ENCODE data around the gene UAP1L1. TPM values are rescaled to one million over a fixed set of nuclear protein-coding genes. Genes with fewer than 3 reads are reported as not detected.
"Not testable (repeated sequence)": the region's sequence is repeated elsewhere in the genome, so short reads cannot be mapped to it uniquely, and the experiment has no call there.

Gene UAP1L1
- total RNA-seq, 1 donor from 2014 or later: 34.2 TPM

- Mint-ChIP-seq H3K4me3 (ENCODE audit: unreplicated experiment) (peak within 1 kb of the TSS; percentile 59), H3K36me3 (ENCODE audit: unreplicated experiment) (no peaks in the 10 kb centered on the region), H3K27me3 (ENCODE audit: unreplicated experiment) (no peaks in the 10 kb centered on the region), H3K27ac (ENCODE audit: unreplicated experiment) (no peak within 1 kb of the TSS), H3K4me1 (ENCODE audit: unreplicated experiment) (peaks cover 3% of the 10 kb centered on the region), H3K9me3 (ENCODE audit: unreplicated experiment) (no peaks in the 10 kb centered on the region)
- no peak for DNase-seq (ENCODE audit: extremely low spot score, unreplicated experiment)
- TF ChIP-seq CTCF (IDR thresholded peaks at IDR 0.05): no peak
Measured at GRCh38 chr9:137114613-137115393, 37.5 kb downstream of the UAP1L1 start, which contains the start of gene DPP7. TSS of gene DPP7 (minus strand) at chr9:137114733. CDS start at chr9:137114713, 20 bp downstream.

GRCh38 chr9:137115394-137116026 is 38.2 kb downstream of the UAP1L1 start:
- no peaks in the 10 kb centered on the region for H3K27me3 Mint-ChIP-seq (ENCODE audit: unreplicated experiment)
- no peaks in the 10 kb centered on the region for H3K36me3 Mint-ChIP-seq (ENCODE audit: unreplicated experiment)
- no peak for TF ChIP-seq CTCF (IDR thresholded peaks at IDR 0.05)
- no peak overlapping the region for H3K27ac Mint-ChIP-seq (ENCODE audit: unreplicated experiment)
- H3K4me1 Mint-ChIP-seq (ENCODE audit: unreplicated experiment): peaks cover 3% of the 10 kb centered on the region
- DNase-seq (ENCODE audit: extremely low spot score, unreplicated experiment): no peak
- H3K9me3 Mint-ChIP-seq (ENCODE audit: unreplicated experiment): no peaks in the 10 kb centered on the region
- no peak overlapping the region for H3K4me3 Mint-ChIP-seq (ENCODE audit: unreplicated experiment)

- H3K4me1 Mint-ChIP-seq (ENCODE audit: unreplicated experiment): peaks cover 3% of the 10 kb centered on the region
- H3K4me3 Mint-ChIP-seq (ENCODE audit: unreplicated experiment): no peak overlapping the region
- H3K9me3 Mint-ChIP-seq (ENCODE audit: unreplicated experiment): no peaks in the 10 kb centered on the region
- no peak overlapping the region for H3K27ac Mint-ChIP-seq (ENCODE audit: unreplicated experiment)
- no peaks in the 10 kb centered on the region for H3K36me3 Mint-ChIP-seq (ENCODE audit: unreplicated experiment)
- no peak for DNase-seq (ENCODE audit: extremely low spot score, unreplicated experiment)
- TF ChIP-seq CTCF (IDR thresholded peaks at IDR 0.05): no peak
- no peaks in the 10 kb centered on the region for H3K27me3 Mint-ChIP-seq (ENCODE audit: unreplicated experiment)
Measured at GRCh38 chr9:137116027-137116507, 38.8 kb downstream of the UAP1L1 start.

DNA sequence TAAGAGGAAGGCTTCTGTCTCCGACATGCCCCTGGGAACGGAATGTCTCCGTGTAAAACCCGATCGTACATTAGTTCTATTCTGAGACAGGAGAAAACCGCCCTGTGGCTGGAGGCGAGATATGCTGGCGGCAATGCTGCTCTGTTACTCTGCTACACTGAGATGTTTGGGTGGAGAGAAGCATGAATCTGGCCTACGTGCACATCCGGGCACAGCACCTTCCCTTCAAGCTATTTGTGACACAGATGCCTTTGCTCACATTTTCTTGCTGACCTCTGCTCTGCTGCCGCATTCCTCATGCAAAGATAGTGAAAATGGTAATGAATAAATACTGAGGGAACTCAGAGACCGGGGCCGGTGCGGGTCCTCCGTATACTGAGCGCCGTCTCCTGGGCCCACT is 39.4 kb downstream of the UAP1L1 start:
- Mint-ChIP-seq H3K4me3 (ENCODE audit: unreplicated experiment) (no peak overlapping the region), H3K4me1 (ENCODE audit: unreplicated experiment) (peaks cover 3% of the 10 kb centered on the region), H3K27ac (ENCODE audit: unreplicated experiment) (no peak overlapping the region), H3K36me3 (ENCODE audit: unreplicated experiment) (no peaks in the 10 kb centered on the region), H3K9me3 (ENCODE audit: unreplicated experiment) (no peaks in the 10 kb centered on the region), H3K27me3 (ENCODE audit: unreplicated experiment) (no peaks in the 10 kb centered on the region)
- TF ChIP-seq CTCF (IDR thresholded peaks at IDR 0.05): no peak
- no peak for DNase-seq (ENCODE audit: extremely low spot score, unreplicated experiment)

GRCh38 chr9:137117269-137117731 is 40.0 kb downstream of the UAP1L1 start:
- H3K27ac Mint-ChIP-seq (ENCODE audit: unreplicated experiment): no peak overlapping the region
- H3K27me3 Mint-ChIP-seq (ENCODE audit: unreplicated experiment): no peaks in the 10 kb centered on the region
- no peaks in the 10 kb centered on the region for H3K9me3 Mint-ChIP-seq (ENCODE audit: unreplicated experiment)
- DNase-seq (ENCODE audit: extremely low spot score, unreplicated experiment): no peak
- no peaks in the 10 kb centered on the region for H3K36me3 Mint-ChIP-seq (ENCODE audit: unreplicated experiment)
- no peak for TF ChIP-seq CTCF (IDR thresholded peaks at IDR 0.05)
- peaks cover 6% of the 10 kb centered on the region for H3K4me1 Mint-ChIP-seq (ENCODE audit: unreplicated experiment)
- no peak overlapping the region for H3K4me3 Mint-ChIP-seq (ENCODE audit: unreplicated experiment)

DNA sequence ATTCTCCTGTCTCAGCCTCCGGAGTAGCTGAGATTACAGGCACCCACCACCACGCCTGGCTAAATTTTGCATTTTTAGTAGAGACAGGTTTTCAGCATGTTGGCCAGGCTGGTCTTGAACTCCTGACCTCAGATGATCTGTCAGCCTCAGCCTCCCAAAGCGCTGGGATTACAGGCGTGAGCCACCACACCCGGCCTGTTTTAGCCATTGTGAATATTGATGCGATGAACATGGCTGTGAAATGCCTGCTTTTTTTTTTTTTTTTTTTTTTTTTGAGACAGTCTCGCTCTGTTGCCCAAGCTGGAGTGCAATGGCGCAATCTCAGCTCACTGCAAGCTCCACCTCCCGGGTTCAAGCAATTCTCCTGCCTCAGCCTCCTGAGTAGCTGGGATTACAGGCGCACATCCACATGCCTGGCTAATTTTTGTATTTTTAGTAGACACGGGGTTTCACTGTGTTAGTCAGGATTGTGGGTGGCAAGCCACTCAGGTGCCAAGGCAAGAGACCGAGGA is 40.8 kb downstream of the UAP1L1 start:
- not testable (repeated sequence) for DNase-seq (ENCODE audit: extremely low spot score, unreplicated experiment); H3K4me1 Mint-ChIP-seq (ENCODE audit: unreplicated experiment); H3K27ac Mint-ChIP-seq (ENCODE audit: unreplicated experiment); H3K4me3 Mint-ChIP-seq (ENCODE audit: unreplicated experiment); H3K27me3 Mint-ChIP-seq (ENCODE audit: unreplicated experiment); H3K9me3 Mint-ChIP-seq (ENCODE audit: unreplicated experiment); H3K36me3 Mint-ChIP-seq (ENCODE audit: unreplicated experiment)
